Liver (tissue), 9 donors: Measurements from ENCODE around the gene PAXX. TPM values are rescaled to one million over a fixed set of nuclear protein-coding genes. Genes with fewer than 3 reads are reported as not detected.

Experiments
- DNase-seq: peaks from one replicate; pipeline ENCODE4 v3.0.0-alpha.2; 2017; ENCODE audit warnings: low spot score
- H3K27ac ChIP-seq, 2 donors: one replicate each; pipeline ENCODE4 v1.7.0; 2013; ENCODE audit warnings: inconsistent platforms in 2 of 2, low read length in 2 of 2, control low read depth in 1 of 2, low read depth in 1 of 2, mild to moderate bottlenecking in 1 of 2
- H3K27me3 ChIP-seq, 4 donors: one replicate each; pipeline versions ENCODE4 v1.6.1 to v1.7.0; 2013; ENCODE audit warnings: low read length in 3 of 4, inconsistent platforms in 1 of 4, mild to moderate bottlenecking in 1 of 4, moderate library complexity in 1 of 4; ENCODE audit not compliant: control insufficient read depth in 4 of 4, insufficient read depth in 4 of 4
- H3K36me3 ChIP-seq, 4 donors: one replicate each; pipeline versions ENCODE4 v1.6.1 to v1.7.0; 2013; ENCODE audit warnings: low read length in 3 of 4, mild to moderate bottlenecking in 3 of 4, low read depth in 1 of 4, moderate library complexity in 1 of 4; ENCODE audit not compliant: control insufficient read depth in 4 of 4, insufficient read depth in 3 of 4
- H3K4me1 ChIP-seq, 4 donors: one replicate each; pipeline versions ENCODE4 v1.6.1 to v1.7.0; 2013; ENCODE audit warnings: low read length in 3 of 4, mild to moderate bottlenecking in 3 of 4, moderate library complexity in 1 of 4; ENCODE audit not compliant: control insufficient read depth in 4 of 4, insufficient read depth in 4 of 4
- H3K4me3 ChIP-seq, 3 donors: one replicate each; pipeline versions ENCODE4 v1.6.1 to v1.7.0; 2013; ENCODE audit warnings: low read length in 3 of 3, control low read depth in 1 of 3, low read depth in 1 of 3, mild to moderate bottlenecking in 1 of 3
- H3K9ac ChIP-seq, 2 donors: one replicate each; pipeline ENCODE4 v1.7.0; 2013; ENCODE audit warnings: low read length in 2 of 2, mild to moderate bottlenecking in 2 of 2, moderate library complexity in 2 of 2, control low read depth in 1 of 2, low read depth in 1 of 2
- H3K9me3 ChIP-seq, 4 donors: one replicate each; pipeline versions ENCODE4 v1.6.1 to v1.7.0; 2013; ENCODE audit warnings: low read length in 3 of 4; ENCODE audit not compliant: control insufficient read depth in 4 of 4
- EGR1 ChIP-seq, 2 donors: IDR thresholded peaks; 2 replicates each; pipeline ENCODE4 v1.6.1; 2016 to 2018; ENCODE audit warnings: antibody characterized with exemption in 2 of 2, low read depth in 2 of 2
- FOXA1 ChIP-seq: IDR thresholded peaks from 2 replicates; pipeline ENCODE4 v1.6.1; 2016; ENCODE audit warnings: antibody characterized with exemption
- FOXA2 ChIP-seq: IDR thresholded peaks from 2 replicates; pipeline ENCODE4 v1.6.1; 2016; ENCODE audit warnings: antibody characterized with exemption
- GABPA ChIP-seq, 2 donors: IDR thresholded peaks in 1 of 2; conservative IDR thresholded peaks in 1 of 2; 2 replicates each; pipeline ENCODE4 v1.6.1; 2016; ENCODE audit warnings: antibody characterized with exemption in 2 of 2, mild to moderate bottlenecking in 1 of 2, moderate library complexity in 1 of 2
- HNF4A ChIP-seq, 2 donors: conservative IDR thresholded peaks; 2 replicates each; pipeline ENCODE4 v1.6.1; 2016; ENCODE audit warnings: antibody characterized with exemption in 2 of 2, mild to moderate bottlenecking in 2 of 2
- HNF4G ChIP-seq: IDR thresholded peaks from 2 replicates; pipeline ENCODE4 v1.6.1; 2016; ENCODE audit warnings: antibody characterized with exemption
- JUND ChIP-seq, 2 donors: IDR thresholded peaks; 2 replicates each; pipeline ENCODE4 v1.6.1; 2016; ENCODE audit warnings: antibody characterized with exemption in 2 of 2
- NR2F2 ChIP-seq: IDR thresholded peaks from 2 replicates; pipeline ENCODE4 v1.6.1; 2016; ENCODE audit warnings: antibody characterized with exemption
- RAD21 ChIP-seq, 2 donors: IDR thresholded peaks; 2 replicates each; pipeline ENCODE4 v1.6.1; 2016; ENCODE audit warnings: antibody characterized with exemption in 2 of 2, mild to moderate bottlenecking in 2 of 2
- RXRA ChIP-seq, 2 donors: IDR thresholded peaks; 2 replicates each; pipeline ENCODE4 v1.6.1; 2017 to 2018; ENCODE audit warnings: antibody characterized with exemption in 2 of 2, mild to moderate bottlenecking in 1 of 2
- SP1 ChIP-seq: IDR thresholded peaks from 2 replicates; pipeline ENCODE4 v1.6.1; 2018; ENCODE audit warnings: antibody characterized with exemption, mild to moderate bottlenecking
- TAF1 ChIP-seq: conservative IDR thresholded peaks from 2 replicates; pipeline ENCODE4 v1.6.1; 2016; ENCODE audit warnings: antibody characterized with exemption, mild to moderate bottlenecking
- YY1 ChIP-seq: IDR thresholded peaks from 2 replicates; pipeline ENCODE4 v1.6.1; 2016; ENCODE audit warnings: antibody characterized with exemption, mild to moderate bottlenecking
- WGBS: extraction: QIAGEN DNeasy Blood & Tissue Kit; methylation state at CpG from one replicate; pipeline ENCODE4 v1.1.7; 2013; 5-methylcytosine and 5-hydroxymethylcytosine counted together
- polyA plus RNA-seq, 2 donors: library from polyadenylated mRNA; stranded (reverse) in 1 of 2; unstranded in 1 of 2; fragments of 200-250 nt in 1 of 2; fragments of >200 nt in 1 of 2; fragmentation: Nextera tagmentation in 1 of 2; extraction: Ambion mirVana in 1 of 2; gene quantifications; one replicate each; pipeline versions ENCODE4 v1.2.1 to v1.2.3, GENCODE V29; 2013 to 2015
- total RNA-seq, 2 donors: library from RNA; depleted of rRNA; stranded (reverse); fragments of >200 nt; gene quantifications; one replicate each; pipeline ENCODE4 v1.2.3, GENCODE V29; 2014
- TF ChIP-seq, protein P1 (sequence below): IDR thresholded peaks from 2 replicates; pipeline ENCODE4 v1.6.1; 2016; ENCODE audit warnings: antibody characterized with exemption
- TF ChIP-seq, protein P2 (sequence below): IDR thresholded peaks from 2 replicates; pipeline ENCODE4 v1.6.1; 2016; ENCODE audit warnings: antibody characterized with exemption
- TF ChIP-seq, protein P3 (sequence below): IDR thresholded peaks from 2 replicates; pipeline ENCODE4 v1.6.1; 2016; ENCODE audit warnings: antibody characterized with exemption, mild to moderate bottlenecking
- TF ChIP-seq, protein P4 (sequence below): IDR thresholded peaks from 2 replicates; pipeline ENCODE4 v1.6.1; 2016; ENCODE audit warnings: antibody characterized with exemption
- TF ChIP-seq, protein P5 (sequence below): fragments of 150-350 bp; IDR thresholded peaks from 2 replicates; pipeline ENCODE4 v1.5.1; 2017; ENCODE audit warnings: improper control_type of control experiment, low read depth, low read length; ENCODE audit not compliant: missing input control
- donor health status: healthy.
- donor health status: healthy.
- donor health status: healthy.
- donor health status: healthy.
- donor health status: healthy.

The PAXX gene
- total and polyA plus RNA-seq, 4 donors: 7.3 to 34.1 (median 19.2) TPM

DNA sequence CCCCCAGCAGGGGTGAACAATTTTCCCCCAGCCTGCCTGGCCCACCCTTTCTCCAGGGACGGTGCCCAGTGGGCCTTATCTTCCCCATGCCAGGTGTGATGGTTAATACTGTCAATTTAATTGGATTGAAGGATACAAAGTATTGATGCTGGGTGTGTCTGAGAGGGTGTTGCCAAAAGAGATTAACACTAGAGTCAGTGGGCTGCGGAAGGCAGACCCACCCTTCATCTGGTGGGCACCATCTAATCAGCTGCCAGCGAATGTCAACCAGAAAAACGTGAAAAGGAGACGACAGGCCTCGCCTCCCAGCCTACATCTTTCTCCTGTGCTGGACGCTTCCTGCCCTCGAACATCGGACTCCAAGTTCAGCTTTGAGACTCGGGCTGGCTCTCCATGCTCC, 45.3 kb downstream of the PAXX start:
- Histone ChIP-seq H3K9ac (no peak overlapping the region), H3K27ac (no peak overlapping the region), H3K4me1 (peaks cover 0 to 10% (median 1%) of the 10 kb centered on the region in 4 donors), H3K9me3 (no peaks in the 10 kb centered on the region), H3K4me3 (no peak overlapping the region), H3K27me3 (peaks cover 0 to 4% (median under 1%) of the 10 kb centered on the region in 4 donors), H3K36me3 (no peaks in the 10 kb centered on the region)
- WGBS: 89% methylated on average over 10 of the region's 10 CpGs
- no peak for TF ChIP-seq RAD21 (IDR thresholded peaks at IDR 0.05)
- TF ChIP-seq RXRA (IDR thresholded peaks at IDR 0.05): no peak
- no peak for TF ChIP-seq NR2F2
- TF ChIP-seq, protein P1, sequence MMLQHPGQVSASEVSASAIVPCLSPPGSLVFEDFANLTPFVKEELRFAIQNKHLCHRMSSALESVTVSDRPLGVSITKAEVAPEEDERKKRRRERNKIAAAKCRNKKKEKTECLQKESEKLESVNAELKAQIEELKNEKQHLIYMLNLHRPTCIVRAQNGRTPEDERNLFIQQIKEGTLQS: no peak
- TF ChIP-seq YY1: no peak
- TF ChIP-seq, protein P2, sequence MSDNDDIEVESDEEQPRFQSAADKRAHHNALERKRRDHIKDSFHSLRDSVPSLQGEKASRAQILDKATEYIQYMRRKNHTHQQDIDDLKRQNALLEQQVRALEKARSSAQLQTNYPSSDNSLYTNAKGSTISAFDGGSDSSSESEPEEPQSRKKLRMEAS: no peak
- no peak for TF ChIP-seq HNF4A (conservative IDR thresholded peaks at IDR 0.05)
- TF ChIP-seq TAF1: no peak
- no peak for TF ChIP-seq GABPA (IDR thresholded peaks at IDR 0.05 in 1 of 2, conservative IDR thresholded peaks at IDR 0.05 in 1 of 2)
- TF ChIP-seq HNF4G: no peak
- TF ChIP-seq JUND (IDR thresholded peaks at IDR 0.05): no peak
- no peak for TF ChIP-seq FOXA1
- TF ChIP-seq SP1: no peak
- TF ChIP-seq, protein P3, sequence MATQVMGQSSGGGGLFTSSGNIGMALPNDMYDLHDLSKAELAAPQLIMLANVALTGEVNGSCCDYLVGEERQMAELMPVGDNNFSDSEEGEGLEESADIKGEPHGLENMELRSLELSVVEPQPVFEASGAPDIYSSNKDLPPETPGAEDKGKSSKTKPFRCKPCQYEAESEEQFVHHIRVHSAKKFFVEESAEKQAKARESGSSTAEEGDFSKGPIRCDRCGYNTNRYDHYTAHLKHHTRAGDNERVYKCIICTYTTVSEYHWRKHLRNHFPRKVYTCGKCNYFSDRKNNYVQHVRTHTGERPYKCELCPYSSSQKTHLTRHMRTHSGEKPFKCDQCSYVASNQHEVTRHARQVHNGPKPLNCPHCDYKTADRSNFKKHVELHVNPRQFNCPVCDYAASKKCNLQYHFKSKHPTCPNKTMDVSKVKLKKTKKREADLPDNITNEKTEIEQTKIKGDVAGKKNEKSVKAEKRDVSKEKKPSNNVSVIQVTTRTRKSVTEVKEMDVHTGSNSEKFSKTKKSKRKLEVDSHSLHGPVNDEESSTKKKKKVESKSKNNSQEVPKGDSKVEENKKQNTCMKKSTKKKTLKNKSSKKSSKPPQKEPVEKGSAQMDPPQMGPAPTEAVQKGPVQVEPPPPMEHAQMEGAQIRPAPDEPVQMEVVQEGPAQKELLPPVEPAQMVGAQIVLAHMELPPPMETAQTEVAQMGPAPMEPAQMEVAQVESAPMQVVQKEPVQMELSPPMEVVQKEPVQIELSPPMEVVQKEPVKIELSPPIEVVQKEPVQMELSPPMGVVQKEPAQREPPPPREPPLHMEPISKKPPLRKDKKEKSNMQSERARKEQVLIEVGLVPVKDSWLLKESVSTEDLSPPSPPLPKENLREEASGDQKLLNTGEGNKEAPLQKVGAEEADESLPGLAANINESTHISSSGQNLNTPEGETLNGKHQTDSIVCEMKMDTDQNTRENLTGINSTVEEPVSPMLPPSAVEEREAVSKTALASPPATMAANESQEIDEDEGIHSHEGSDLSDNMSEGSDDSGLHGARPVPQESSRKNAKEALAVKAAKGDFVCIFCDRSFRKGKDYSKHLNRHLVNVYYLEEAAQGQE: no peak
- TF ChIP-seq, protein P4, sequence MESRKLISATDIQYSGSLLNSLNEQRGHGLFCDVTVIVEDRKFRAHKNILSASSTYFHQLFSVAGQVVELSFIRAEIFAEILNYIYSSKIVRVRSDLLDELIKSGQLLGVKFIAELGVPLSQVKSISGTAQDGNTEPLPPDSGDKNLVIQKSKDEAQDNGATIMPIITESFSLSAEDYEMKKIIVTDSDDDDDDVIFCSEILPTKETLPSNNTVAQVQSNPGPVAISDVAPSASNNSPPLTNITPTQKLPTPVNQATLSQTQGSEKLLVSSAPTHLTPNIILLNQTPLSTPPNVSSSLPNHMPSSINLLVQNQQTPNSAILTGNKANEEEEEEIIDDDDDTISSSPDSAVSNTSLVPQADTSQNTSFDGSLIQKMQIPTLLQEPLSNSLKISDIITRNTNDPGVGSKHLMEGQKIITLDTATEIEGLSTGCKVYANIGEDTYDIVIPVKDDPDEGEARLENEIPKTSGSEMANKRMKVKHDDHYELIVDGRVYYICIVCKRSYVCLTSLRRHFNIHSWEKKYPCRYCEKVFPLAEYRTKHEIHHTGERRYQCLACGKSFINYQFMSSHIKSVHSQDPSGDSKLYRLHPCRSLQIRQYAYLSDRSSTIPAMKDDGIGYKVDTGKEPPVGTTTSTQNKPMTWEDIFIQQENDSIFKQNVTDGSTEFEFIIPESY: no peak
- no peak for TF ChIP-seq EGR1 (IDR thresholded peaks at IDR 0.05; ENCODE audit: low read depth in 2 of 2)
- no peak for TF ChIP-seq FOXA2
- TF ChIP-seq, protein P5, sequence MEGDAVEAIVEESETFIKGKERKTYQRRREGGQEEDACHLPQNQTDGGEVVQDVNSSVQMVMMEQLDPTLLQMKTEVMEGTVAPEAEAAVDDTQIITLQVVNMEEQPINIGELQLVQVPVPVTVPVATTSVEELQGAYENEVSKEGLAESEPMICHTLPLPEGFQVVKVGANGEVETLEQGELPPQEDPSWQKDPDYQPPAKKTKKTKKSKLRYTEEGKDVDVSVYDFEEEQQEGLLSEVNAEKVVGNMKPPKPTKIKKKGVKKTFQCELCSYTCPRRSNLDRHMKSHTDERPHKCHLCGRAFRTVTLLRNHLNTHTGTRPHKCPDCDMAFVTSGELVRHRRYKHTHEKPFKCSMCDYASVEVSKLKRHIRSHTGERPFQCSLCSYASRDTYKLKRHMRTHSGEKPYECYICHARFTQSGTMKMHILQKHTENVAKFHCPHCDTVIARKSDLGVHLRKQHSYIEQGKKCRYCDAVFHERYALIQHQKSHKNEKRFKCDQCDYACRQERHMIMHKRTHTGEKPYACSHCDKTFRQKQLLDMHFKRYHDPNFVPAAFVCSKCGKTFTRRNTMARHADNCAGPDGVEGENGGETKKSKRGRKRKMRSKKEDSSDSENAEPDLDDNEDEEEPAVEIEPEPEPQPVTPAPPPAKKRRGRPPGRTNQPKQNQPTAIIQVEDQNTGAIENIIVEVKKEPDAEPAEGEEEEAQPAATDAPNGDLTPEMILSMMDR: no peak
- no peak for DNase-seq
